HG03280 (cell line): ENCODE data around the gene RBM26.

Experiments used
- ATAC-seq: cut with Tn5 transposase; IDR thresholded peaks from one replicate; pipeline ENCODE4 v1.9.1; 2021; ENCODE audit warnings: mild to moderate bottlenecking, moderate library complexity; ENCODE audit not compliant: unreplicated experiment

The RBM26 gene

DNA sequence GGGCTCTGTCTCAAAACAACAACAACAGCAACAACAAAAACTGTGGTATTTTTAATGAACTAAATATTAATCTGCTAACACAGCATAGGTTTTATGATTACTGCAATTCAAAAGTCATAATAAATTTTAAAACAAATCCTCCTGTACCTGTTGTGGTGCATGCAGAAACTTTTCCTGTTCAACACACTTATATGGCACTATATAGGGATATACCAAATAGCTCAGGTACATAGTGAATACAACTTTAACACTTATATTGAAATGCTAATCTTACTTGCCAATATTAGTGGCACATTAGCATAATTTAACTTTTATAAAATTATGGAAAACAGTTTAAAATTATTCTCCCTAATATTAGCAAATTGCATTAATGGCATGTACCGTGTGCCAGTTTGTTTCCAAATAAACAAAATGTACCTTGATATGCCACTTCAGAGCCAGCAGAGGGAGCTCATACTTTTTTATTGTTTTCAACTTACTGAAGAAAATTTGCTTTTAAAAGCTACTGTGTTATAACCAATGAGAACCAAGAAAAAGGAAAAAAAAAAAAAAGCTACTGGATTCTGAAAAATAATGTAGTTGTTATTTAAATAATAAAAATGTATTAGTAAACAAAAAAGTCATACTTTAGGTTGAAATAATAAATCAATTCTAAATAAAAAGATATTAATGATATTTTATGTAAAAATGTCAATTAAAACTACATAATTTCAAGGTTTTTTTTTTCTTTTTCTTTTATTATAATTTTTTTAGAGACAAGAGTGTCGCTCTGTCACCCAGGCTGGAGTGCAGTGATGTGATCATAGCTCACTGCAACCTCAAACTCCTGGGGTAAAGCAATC, 18.0 kb upstream of the RBM26 start:
- ATAC-seq, result peak; percentile 79

DNA sequence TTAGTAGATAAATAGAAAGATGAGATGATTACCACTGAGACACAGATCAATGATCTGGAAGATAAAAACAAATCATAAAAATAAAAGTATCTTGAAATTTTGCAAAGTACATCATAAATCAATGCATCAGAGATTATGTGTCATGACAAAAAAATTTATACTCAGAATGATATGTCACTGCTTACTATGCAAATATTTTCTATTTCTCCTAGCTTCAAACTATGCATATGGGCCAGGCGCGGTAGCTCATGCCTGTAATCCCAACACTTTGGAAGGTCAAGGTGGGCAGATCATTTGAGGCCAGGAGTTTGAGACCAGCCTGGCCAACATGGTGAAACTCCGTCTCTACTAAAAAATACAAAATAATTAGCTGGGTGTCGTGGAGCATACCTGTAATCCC, 17.3 kb upstream of the RBM26 start:
- no peak for ATAC-seq

GRCh38 chr13:79419365-79419764, 13.3 kb upstream of the RBM26 start:
- no peak for ATAC-seq

- no peak for ATAC-seq
These were observed 11.7 kb upstream of the RBM26 start for GRCh38 chr13:79417741-79418140.

- no peak for ATAC-seq
These were observed 7.5 kb upstream of the RBM26 start for GRCh38 chr13:79413521-79413920.

DNA sequence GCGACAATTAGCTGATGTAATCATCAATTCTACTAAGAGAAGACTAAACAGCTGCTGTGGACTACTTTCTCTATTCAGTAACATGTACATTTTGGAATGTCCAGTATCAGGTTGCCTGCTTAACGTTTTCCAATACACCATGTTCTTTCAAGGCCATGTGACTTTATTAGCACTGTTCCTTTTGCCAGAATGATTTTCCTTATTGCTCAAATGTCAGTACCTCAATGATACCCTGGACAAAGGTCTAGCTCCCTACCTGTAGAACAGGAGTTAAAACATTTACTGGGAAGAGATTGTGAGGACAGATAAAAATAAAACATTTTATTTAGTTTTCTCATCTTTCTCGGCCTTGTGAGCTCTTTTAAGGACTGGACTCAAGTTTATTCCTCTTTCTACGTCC, 3.8 kb upstream of the RBM26 start:
- no peak for ATAC-seq

GRCh38 chr13:79407349-79407979, 1.4 kb upstream of the RBM26 start:
- ATAC-seq, result no peak

DNA sequence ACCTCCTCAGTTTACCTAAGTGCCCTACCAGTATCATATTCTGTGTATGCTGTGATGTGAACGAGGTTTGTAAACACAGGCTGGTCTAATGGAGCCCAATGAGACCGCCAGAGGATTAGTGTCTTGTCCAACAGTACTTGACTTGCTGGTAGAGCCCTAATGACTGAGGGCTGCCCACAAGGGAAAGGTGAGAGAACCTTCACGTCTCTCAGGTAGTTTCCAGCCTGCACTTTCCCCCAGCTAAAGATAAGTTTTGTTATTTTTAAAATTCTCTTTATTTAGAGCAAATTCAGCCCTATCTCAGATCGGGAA, 498 bp upstream of the RBM26 start:
- peak; percentile 29 for ATAC-seq

DNA sequence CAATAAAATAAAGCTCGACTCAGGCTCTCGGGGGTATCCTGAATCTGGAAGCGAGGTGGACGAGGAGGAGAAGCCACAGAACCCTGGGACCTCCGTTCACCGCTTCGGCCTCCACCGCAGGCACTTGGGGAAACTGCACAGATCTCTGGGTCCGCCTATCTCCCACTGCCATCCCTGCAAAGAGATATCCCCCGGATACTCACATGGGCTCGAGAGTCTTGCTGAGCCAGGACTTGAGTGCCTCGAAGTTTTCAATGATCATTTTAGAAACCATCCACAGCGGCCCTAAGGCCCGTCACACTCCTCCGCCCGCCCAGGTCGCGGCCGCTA, 589 bp downstream of the RBM26 start:
- peak; percentile 46 for ATAC-seq

DNA sequence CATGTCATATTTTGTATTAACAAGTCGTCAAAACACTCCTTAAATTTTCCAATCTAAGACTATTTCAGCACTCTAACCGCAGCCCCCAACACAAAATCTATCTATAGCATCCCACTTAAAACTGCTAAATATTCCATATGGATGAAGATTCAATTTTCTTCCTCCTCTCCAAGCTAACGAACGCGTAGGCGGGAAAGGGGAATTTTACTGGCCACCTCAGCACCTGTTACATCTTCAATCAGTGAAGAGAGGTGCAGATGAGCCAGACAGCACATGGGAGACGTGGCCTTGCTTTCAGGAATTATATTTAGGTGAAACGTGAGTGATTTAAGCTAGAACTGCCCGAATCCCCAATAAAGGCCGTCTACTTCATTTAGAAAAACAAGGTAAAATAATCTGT, 1.1 kb downstream of the RBM26 start:
- ATAC-seq, result no peak

- no peak for ATAC-seq
These were observed 1.7 kb downstream of the RBM26 start for GRCh38 chr13:79404361-79404760.

DNA sequence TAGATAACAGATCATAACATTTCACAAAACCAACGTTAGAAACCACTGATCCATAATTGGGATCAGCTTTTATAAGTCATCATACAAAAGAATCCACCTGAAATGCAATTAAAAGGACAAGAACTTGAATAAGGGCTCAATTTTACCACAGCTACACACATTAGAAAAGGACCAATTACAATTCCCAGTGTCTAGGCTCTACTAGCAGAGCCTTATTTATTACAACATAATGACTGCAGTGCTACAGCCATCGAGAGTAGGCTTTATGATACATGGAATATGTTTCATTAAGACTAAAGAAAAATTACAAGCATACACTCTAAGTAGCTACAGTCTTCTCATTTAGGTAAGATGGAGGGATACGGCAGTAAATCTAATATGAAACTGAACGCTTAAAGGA, 2.9 kb downstream of the RBM26 start:
- ATAC-seq, result no peak

DNA sequence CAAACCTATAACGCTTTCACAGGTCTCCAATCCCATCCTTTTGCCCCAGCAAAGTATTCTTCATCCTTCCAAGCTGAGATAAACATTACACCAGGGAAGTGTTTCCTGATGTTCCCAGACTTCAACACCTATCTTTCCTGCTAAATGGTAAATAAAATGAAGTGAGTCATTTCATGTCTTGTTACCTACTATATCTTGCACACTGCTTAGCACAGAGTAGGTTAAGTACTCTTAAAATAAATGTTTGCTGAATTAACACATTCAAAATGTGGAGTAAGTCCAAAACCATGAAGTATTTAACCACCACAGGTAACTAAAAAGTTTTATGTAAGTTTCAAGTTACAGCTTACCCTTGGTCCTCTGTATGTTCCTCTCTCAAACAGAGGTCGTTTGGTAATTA, 3.4 kb downstream of the RBM26 start:
- no peak for ATAC-seq

DNA sequence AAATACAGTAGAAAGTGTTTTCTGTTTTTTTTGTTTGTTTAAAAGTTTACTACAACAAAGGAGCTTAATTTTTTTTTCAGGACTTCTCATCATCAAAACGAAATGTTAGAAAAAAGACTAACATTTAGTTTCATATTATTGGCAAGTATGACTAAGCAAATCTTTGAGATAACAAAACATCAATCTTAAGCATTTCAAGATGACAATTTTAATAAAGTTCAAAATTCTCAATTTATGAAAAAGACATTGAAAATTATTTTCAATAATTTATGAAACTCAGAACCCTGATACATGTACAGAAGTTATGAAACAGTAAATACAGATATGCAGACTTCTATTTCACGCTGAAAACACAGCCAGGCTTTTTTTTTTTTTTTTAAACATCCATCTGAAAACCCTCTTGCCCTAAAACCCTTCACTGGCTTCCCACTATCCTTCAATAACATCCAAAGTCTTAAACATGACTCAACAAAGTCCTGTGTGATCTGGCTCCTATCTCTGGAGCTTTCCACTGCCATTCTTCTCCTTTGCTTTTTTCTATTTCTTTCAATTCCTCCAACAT, 3.9 kb downstream of the RBM26 start:
- no peak for ATAC-seq

DNA sequence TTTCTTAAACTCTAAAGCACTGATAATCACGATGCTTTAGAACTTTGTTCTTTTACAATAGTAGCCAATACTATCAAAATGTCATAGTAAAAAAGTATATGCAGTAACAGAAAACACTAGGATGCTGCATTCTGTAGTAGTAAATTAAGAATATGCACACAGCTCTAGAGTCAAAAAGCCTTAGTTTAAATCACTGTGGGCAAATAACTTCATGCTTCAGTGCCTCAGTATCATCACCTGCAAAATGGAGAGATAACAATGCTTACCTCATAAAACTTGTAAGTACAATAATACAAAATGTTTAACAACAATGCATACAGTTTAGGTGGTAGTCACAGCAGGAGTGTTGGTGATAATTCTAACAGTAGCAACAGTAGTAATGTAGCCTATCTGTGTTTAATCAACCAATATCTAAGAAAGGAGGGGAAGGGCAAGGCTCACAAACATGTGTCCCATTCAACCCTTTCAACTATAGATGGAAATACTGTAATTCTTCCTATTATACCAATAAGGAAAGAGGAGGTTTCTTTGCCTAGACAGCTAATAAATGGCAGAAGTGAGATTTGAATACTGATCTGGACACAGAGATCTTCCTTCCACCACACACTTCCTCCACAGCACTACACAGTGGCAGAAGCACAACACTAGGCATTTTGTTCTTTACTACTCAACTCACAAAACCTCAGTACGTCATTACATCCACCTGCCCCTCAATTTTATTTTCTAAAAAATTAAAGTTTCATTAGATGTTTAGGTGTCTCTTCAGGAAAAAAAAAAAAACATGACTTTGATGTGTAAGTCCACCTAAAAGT, 4.6 kb downstream of the RBM26 start:
- ATAC-seq, result peak; percentile 34

DNA sequence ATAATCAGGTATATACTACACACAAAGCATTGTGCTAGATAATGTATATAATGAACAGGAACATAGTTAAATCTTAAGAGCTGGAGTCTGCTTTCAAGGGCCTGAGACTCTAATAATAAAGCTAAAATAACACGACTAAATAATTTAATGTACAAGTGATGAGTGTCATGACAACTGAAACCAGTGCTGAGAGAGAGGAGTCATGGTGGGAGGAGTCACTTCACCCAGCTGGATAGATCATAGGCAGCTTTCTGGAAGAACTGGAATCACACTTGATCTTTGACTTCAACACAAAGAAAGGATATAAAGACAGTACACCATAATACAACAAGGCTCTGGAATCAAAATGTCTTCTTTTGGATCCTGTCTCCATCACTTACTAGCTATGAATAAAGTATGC, 7.1 kb downstream of the RBM26 start:
- ATAC-seq, result no peak

DNA sequence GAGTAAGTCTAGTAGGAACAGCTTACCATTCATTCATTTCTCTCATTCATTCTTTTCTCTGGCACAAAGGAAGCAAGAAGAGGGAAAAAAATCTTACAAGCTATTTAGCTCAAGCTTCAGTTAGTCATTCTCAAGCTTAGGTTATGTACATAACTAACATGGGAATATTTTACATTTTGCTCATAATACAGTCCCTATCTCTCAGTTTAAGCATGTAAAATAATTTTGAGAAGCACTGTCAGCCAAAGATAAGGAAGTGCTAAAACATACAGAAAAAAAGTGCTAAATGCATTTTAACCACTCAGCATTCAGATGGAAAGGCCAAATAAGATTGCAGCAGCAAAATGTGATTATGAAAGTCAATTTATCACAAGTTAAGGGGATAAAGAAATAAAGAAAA, 7.9 kb downstream of the RBM26 start:
- no peak for ATAC-seq

DNA sequence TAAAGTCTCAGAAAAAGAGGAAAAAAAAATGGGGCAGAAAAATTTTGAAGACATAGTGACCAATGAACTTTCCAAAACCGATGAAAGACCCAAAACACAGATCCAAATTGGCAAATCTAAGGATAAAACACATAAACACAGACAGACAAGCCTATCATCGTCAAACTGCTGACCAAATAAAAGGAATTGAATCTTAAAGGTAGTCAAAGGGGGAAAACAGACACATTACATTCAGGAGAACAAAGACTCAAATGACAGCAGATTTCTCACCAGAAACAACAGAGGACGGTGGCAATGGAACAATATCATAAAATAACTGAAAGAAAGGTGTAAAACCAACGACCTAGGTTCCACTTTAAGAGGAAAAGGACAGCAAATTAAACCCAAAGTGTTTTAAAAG, 10.2 kb downstream of the RBM26 start:
- ATAC-seq, result no peak

DNA sequence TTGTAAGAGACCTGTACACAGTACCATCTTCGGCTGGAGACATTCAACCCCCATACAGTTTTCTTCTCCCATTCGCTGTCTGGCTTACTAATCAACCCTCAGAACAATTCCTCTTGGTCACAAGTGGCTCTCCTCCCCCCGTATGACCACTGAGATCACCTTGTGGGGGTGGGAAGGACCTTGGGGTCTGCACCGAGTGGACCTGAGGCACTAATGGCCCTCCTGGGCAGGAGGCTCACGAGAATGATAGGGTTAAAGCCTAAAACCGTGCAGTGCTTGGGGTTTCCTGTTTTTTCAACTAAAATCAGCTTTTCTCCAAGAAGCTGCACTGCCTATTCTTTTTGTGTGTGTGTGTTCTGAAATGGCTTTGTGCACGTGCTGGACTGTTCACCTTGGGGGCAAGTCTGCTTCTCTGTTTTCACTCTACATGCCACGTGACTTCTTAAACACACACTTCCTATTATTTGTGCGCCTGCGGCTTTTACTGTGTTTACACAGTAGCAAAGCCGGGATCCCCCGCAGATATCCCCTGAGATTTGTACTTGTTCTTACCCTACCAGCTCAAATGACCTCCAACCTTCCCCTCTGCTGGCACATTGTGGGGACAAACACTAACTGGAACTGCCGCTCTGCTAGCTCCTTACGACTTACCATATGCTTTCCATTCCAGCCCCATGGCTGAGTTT, 12.3 kb downstream of the RBM26 start:
- ATAC-seq, result peak; percentile 73

DNA sequence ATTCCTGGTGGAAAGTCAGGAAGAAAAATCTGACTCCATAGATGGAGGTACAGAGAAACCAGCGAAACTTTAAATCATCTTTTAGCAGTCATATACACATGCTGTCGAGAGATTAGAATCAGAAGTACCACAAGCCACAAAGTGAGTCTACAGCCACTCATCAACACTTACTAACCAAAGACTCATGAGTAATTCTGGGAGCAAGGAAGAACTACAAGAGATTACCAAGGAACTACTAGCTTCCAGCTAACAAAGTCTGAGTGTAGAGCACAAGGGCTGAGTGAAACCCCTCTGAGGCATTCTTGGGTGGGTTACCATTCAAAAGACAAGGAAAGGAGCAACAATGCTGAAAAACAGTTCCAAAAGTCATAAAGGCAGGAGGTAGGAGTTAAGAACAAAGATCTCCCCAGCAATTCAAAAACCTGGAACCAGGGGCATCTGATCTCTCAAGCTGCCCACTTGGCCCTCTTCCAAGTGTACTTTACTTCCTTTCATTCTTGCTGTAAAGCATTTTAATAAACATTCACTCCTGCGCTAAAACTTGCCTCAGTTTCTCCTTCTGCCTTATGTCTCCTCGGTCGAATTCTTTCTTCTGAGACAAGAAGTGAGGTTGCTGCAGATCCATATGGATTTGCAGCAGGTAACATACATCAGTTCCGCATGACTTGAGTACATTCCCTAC, 13.0 kb downstream of the RBM26 start:
- peak; percentile 41 for ATAC-seq

DNA sequence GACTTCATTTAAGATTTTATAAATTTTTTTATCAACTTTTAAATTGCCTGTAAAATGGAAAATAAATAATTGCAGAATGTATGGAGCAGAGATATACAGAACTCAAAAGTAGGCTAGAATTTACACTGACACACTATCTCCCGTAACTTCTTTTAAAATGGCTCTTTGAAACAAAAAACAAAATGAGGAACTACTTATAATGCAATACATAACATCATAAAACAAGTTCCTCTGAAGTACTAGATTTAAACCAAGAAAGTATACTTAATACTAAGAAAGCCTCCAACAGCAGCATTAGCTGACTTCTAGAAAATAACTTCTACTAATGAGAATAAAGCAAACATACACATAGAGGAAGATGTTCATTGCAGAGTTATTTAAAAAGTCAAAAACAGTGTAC, 17.0 kb downstream of the RBM26 start:
- ATAC-seq, result no peak
